ENCODE measurements around the gene GRAP2.

DNA sequence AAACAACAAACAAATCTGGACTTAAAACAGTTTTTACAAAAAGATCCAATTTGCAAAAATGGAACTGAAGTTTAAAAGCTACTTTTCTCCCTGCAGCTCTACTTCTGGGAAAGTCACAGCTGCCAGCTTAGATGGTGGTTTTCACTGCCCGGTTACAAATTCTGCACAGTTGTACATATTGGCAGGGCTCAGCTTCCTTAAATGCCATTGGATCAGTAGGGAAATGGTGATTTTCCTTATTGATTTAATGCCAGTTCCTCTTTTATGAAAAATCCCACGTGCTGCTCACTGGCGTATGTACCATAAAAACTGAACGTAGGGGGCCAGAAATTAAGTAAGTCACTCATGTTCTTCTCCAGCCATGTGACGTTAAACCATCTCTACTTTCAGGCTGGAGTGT, 22.8 kb downstream of the GRAP2 start:
- no peak for TF ChIP-seq CTCF (IDR thresholded peaks at IDR 0.05; ENCODE audit: low read depth, low read length, poor library complexity, severe bottlenecking)
- TF ChIP-seq EZH2phosphoT487 (IDR thresholded peaks at IDR 0.05; ENCODE audit: borderline replicate concordance, low read length): no peak
